Stimulated activated CD8-positive, alpha-beta memory T cell treated with anti-CD3 and anti-CD28 coated beads, Interleukin-12 subunit alpha, Interleukin-12 subunit beta, amount 100 ng/mL, for 4 hours (primary cell): ENCODE results near the gene HRK.

Experiments used
- DNase-seq: peaks from one replicate; pipeline ENCODE4 v3.0.0-alpha.2; 2020; ENCODE audit warnings: low read depth

HRK gene

GRCh38 chr12:116864371-116865160, 16.7 kb downstream of the HRK start:
- DNase-seq, result no peak

DNA sequence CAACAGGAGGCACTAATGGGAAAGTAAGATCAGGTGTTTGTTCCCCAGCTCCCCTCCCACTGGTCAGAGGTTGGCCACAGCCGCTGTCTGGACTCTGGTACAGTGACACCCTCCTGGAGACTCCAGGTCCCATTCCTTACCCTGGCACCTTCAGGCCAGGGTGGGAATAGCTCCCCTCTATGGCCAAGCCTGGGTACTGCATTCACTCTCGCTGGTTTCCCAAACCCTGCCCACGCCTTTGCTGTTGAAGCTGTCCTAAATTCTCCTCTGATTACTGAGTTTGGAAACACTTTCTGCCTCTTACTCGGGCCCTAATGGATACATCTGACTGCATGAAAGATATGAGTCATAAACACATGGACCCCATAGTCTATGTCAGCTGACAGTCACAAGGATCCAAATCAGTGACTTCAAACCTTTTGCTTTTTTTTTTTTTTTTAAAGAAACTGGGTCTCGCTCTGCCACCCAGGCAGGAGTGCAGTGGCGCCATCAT, 17.9 kb downstream of the HRK start:
- DNase-seq, result no peak

DNA sequence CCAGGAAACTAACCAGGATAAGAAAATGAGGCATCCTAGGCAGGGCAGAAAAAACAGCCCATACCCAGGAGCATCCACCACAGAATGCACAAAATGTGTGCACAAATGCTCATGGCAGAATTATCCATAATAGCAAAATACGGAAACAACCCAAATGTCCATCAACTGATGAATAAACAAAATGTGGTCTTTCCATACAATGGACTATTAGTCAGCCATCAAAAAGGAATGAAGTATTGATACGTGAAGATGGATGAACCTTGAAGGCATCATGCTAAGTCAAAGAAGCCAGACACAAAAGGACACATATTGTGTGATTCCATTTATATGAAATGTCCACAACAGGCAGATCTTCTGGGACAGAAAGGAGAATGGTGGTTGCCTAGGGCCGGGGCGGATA, 19.1 kb downstream of the HRK start:
- no peak for DNase-seq

DNA sequence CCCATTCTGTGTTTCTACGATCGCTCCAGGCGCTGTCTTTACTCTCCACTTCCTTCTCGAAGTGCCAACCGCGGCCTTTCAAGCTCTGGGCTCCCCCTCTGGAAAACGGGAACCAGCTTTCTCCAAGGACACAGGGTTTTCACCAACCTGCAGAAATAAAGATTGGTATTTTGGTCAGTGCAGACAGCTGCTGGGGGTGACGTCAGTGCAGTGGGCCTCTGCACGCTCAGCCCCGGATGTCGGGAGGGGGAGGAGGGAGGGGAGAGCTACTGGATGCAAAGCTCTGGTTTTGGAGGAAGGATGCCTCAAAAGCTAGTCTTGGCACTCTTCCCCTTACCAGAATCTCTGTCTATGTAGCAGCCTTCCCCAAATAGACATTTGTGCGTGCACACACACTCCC, 19.9 kb downstream of the HRK start:
- no peak for DNase-seq

DNA sequence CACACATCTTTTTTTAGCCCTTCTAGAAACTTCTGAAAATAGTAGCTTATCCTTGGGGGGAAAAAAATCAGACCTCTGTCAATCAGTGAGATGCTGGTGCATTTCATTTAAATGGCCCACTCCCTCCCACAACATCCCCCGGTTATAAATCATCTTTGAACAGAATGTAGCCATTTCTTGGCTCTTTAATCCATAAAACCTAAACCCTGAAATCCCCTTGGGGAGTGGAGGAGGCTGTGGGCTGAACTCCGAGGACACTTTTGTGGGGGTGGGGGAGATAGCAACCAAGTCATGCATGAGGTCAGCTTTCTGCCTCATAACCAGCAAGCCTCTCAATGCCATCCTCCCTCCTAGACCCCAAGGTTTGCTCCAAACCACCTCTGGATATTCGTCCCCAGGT, 21.0 kb downstream of the HRK start:
- DNase-seq, result no peak

DNA sequence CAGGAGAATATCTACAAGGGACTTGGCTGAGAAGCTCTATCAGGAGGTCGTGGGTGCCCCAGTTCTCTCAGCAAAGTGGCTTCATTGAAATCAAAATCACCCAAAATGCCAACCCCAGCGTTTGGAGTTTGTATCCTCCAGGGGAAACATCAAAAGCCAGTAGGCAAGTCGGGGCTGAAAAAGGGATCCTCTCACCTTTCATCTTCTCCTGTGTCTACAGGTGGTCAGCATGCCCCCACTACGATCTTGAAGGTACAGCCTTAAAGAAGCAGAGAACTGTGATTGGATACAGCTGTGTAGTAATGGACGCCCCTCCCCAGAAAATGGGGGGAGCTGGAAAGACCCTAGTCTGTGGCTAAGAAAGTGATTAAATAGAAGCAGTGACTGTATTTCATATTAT, 22.2 kb downstream of the HRK start:
- no peak for DNase-seq

GRCh38 chr12:116856729-116857128, 24.5 kb downstream of the HRK start:
- DNase-seq, result no peak

DNA sequence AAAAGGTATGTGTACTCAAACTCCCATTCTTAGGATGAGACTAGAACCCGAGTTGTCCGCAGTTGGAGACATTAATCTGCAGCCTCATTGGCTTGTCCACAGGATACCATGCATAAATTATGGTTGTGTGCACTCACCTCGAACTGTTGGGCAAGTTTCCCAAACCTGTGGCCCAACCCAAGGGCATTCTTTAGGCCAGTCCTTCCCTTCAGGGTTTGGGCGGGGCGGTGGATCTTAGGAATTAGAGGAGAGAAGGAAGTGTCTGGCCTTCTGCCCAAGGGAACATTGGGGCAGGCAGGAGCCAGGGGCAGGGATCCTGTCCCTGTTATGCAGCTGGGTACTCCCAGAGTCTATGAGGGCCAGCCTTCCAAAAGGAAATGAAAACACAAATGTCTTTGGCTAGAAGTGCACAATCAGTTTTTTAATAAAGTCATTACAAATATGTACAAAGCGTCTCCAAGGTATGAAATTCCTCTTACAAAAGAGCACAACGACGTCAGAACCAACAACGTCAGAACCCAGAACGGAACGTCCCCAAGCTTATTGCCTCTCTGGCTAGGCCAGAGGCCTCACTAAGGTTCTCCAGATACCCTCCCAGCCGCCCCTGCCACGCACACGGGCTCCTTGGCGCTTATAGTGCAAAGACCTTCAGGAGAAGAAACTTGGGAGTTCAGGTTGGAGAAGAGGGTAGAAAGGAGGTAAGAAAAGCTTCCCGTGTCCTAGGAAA, 25.3 kb downstream of the HRK start:
- DNase-seq, result no peak

DNA sequence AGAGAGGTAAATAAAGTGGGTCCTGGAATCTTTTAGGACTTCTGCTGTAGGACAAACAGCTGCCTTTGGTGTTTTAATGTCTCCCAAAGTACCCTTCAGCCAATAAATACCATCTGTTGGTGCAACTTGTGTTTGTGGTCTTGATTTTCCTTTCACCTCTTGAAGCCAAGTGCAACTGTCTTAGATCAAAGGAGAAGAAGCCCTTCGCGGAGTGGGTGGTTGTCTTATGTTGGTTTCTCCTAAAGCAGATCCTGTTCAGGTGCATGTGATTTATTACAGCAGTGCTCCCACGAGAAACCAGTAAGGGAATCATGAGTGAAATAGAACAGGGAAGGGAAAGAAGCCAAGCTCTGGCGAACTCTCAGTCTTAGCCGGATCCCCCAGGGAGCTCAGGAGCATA, 27.7 kb downstream of the HRK start:
- no peak for DNase-seq

DNA sequence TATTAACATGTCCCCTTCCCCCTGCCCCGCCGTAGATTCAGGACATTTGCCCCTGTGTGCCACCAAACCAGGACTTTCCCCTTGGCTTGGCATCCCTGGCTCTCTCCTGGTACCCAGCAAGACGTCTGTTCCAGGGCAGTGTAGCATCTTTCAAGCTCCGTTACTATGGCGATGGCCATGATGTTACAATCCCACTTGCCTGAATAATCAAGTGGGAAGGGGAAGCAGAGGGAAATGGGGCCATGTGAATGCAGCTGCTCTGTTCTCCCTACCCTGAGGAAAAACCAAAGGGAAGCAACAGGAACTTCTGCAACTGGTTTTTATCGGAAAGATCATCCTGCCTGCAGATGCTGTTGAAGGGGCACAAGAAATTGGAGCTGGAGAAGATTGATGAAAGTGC, 28.9 kb downstream of the HRK start:
- no peak for DNase-seq

- DNase-seq, result no peak
Measured at GRCh38 chr12:116849216-116849615, 32.0 kb downstream of the HRK start.

DNA sequence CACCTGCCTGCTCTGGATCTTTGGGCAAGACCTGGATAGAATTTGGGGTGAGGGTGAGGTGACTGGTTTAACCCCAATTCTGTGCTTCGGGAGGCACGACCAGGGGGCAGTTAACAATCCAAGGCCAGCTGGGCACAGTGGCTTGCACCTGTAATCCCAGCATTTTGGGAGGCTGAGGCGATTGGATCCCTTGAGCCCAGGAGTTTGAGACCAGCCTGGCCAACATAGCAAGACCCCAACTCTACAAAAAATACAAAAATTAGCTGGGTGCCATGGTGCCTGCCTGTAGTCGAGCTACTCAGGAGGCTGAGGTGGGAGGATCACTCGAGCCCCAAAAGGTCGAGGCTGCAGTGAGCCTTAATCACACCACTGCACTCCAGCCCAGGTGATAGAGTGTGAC, 38.2 kb downstream of the HRK start:
- no peak for DNase-seq

DNA sequence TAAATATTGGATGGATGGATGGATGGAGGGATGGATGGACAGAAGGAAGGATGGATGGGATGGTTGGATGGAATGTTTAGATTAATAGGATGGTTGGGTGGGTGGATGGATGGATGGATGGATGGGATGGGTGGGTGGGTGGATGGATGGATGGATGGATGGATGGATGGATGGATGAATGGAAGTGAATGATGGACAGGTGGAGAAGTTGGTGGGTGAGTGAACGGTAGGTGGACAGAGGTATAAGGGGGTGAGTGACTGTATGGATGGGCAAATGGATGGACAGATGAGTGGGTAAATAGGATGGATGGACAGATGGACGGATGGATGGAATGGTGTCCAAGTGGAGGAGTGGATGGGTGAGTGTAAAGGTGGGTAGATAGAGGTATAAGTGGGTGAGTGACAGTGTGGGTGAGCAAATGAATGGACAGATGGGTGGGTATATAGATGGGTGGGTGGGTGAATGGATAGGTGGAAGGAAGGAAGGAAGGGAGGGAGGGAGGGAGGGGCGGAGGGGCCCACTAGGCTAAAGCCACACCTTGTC, 41.9 kb downstream of the HRK start:
- no peak for DNase-seq

GRCh38 chr12:116838365-116838764, 42.9 kb downstream of the HRK start:
- DNase-seq, result no peak

DNA sequence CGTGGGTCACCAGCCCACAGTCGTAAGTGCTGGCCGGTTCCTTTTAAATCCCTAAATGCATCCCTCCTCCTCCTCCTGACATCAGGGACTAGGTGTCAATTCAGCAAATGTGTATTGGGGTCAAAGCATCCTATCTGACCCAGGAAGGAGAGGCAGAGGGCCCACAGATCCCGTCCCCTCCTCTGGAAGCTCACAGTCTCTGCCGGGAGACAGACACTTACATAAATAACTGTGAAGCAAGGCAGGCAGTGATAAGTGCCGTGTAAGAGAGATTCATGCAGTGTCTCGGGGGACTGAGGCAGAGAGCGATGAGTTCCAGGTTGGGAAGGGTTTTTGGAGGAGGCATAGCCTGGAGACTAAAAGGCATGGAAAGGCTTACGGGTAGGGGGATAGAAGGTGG, 44.1 kb downstream of the HRK start:
- no peak for DNase-seq

GRCh38 chr12:116835484-116835883, 45.8 kb downstream of the HRK start:
- no peak for DNase-seq

DNA sequence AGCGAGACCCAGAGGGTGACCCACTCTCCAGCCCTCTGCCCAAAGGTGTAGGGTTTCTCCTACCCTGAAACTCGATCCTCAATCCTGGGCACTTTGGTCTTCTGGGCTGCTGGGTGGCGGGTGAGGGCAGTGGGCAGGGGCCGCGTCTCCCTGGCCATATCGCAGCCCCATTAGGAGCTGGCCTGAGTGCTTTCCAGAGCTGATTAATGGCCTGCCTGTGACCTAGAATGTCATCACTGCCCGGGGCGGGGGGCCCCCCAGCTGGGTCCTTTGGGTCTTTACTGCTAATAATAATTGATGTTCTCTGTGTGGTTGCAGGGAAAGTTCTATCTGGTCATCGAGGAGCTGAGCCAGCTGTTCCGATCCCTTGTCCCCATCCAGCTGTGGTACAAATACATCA, 47.8 kb downstream of the HRK start:
- DNase-seq, result no peak

GRCh38 chr12:116832353-116832752, 48.9 kb downstream of the HRK start:
- DNase-seq, result no peak

GRCh38 chr12:116827432-116827831, 53.8 kb downstream of the HRK start:
- DNase-seq, result no peak

- no peak for DNase-seq
Measured at GRCh38 chr12:116821291-116821690, 60.0 kb downstream of the HRK start.

- no peak for DNase-seq
Measured at GRCh38 chr12:116820064-116820656, 61.1 kb downstream of the HRK start.

GRCh38 chr12:116818948-116819832, 62.1 kb downstream of the HRK start:
- DNase-seq, result peak; percentile 86
